H9 (cell line): ENCODE data around the gene MGA. TPM values are rescaled to one million over a fixed set of nuclear protein-coding genes. Genes with fewer than 3 reads are reported as not detected.

Experiments
- DNase-seq: peaks from one replicate; pipeline ENCODE4 v3.0.0-alpha.2; 2017
- H2AFZ ChIP-seq: one replicate; pipeline ENCODE4 v1.6.1; 2013; ENCODE audit warnings: mild to moderate bottlenecking, low read length, control low read depth, moderate library complexity
- H2AK5ac ChIP-seq: 2 replicates; pipeline ENCODE4 v1.6.1; 2013; ENCODE audit warnings: low read length, control low read depth, mixed read lengths; ENCODE audit not compliant: insufficient read length
- H2BK120ac ChIP-seq: one replicate; pipeline ENCODE4 v1.6.1; 2013; ENCODE audit warnings: low read depth, mild to moderate bottlenecking, low read length, control low read depth, inconsistent platforms; ENCODE audit not compliant: poor library complexity, severe bottlenecking
- H2BK12ac ChIP-seq: 2 replicates; pipeline ENCODE4 v1.6.1; 2013; ENCODE audit warnings: low read length, control low read depth, mixed read lengths, low read depth; ENCODE audit not compliant: insufficient read length
- H2BK15ac ChIP-seq: 2 replicates; pipeline ENCODE4 v1.6.1; 2013; ENCODE audit warnings: low read depth, low read length, control low read depth
- H2BK20ac ChIP-seq: one replicate; pipeline ENCODE4 v1.6.1; 2013; ENCODE audit warnings: low read depth, mild to moderate bottlenecking, low read length, control low read depth, inconsistent platforms; ENCODE audit not compliant: poor library complexity, severe bottlenecking
- H2BK5ac ChIP-seq: 2 replicates; pipeline ENCODE4 v1.6.1; 2013; ENCODE audit warnings: low read length, control low read depth, mixed read lengths; ENCODE audit not compliant: insufficient read length
- H3K14ac ChIP-seq: 2 replicates; pipeline ENCODE4 v1.6.1; 2013; ENCODE audit warnings: low read length, control low read depth; ENCODE audit not compliant: insufficient read depth
- H3K18ac ChIP-seq: 2 replicates; pipeline ENCODE4 v1.6.1; 2013; ENCODE audit warnings: low read depth, mild to moderate bottlenecking, mixed read lengths, low read length, control low read depth; ENCODE audit not compliant: insufficient read length
- H3K23ac ChIP-seq: 2 replicates; pipeline ENCODE4 v1.6.1; 2013; ENCODE audit warnings: low read length, control low read depth, mixed read lengths, low read depth; ENCODE audit not compliant: insufficient read length
- H3K23me2 ChIP-seq: 2 replicates; pipeline ENCODE4 v1.6.1; 2013; ENCODE audit warnings: low read depth, mild to moderate bottlenecking, mixed read lengths, low read length, control low read depth; ENCODE audit not compliant: insufficient read length, poor library complexity, severe bottlenecking
- H3K27ac ChIP-seq: 2 replicates; pipeline ENCODE4 v1.5.1; 2013; ENCODE audit warnings: low read length, control low read depth, mixed read lengths, low read depth; ENCODE audit not compliant: insufficient read length
- H3K27me3 ChIP-seq: 2 replicates; pipeline ENCODE4 v1.6.1; 2013; ENCODE audit warnings: low read length, control low read depth, inconsistent platforms; ENCODE audit not compliant: insufficient read depth
- H3K4ac ChIP-seq: 2 replicates; pipeline ENCODE4 v1.6.1; 2013; ENCODE audit warnings: low read depth, mild to moderate bottlenecking, control low read depth, inconsistent platforms, low read length, moderate library complexity
- H3K4me1 ChIP-seq: 2 replicates; pipeline ENCODE4 v1.6.1; 2013; ENCODE audit warnings: low read length, control low read depth, inconsistent platforms; ENCODE audit not compliant: insufficient read depth
- H3K4me2 ChIP-seq: 2 replicates; pipeline ENCODE4 v1.6.1; 2013; ENCODE audit warnings: low read length, control low read depth, mixed read lengths; ENCODE audit not compliant: insufficient read length, insufficient read depth
- H3K56ac ChIP-seq: 2 replicates; pipeline ENCODE4 v1.6.1; 2013; ENCODE audit warnings: low read depth, mild to moderate bottlenecking, mixed read lengths, low read length, control low read depth; ENCODE audit not compliant: insufficient read length
- H3K79me1 ChIP-seq: 2 replicates; pipeline ENCODE4 v1.6.1; 2013; ENCODE audit warnings: low read depth, mild to moderate bottlenecking, moderate library complexity, low read length, control low read depth, inconsistent platforms; ENCODE audit not compliant: insufficient read depth, poor library complexity, severe bottlenecking
- H3K79me2 ChIP-seq: 2 replicates; pipeline ENCODE4 v1.6.1; 2013; ENCODE audit warnings: low read length, control low read depth, inconsistent platforms; ENCODE audit not compliant: insufficient read depth
- H3K9ac ChIP-seq: 2 replicates; pipeline ENCODE4 v1.6.1; 2013; ENCODE audit warnings: low read length, control low read depth, mixed read lengths; ENCODE audit not compliant: insufficient read length; ENCODE audit errors: extremely low read depth
- H3K9me3 ChIP-seq: one replicate; pipeline ENCODE4 v1.6.1; 2013; ENCODE audit warnings: low read depth, low read length, inconsistent platforms; ENCODE audit not compliant: control insufficient read depth
- H3T11ph ChIP-seq: one replicate; pipeline ENCODE4 v1.6.1; 2013; ENCODE audit warnings: mild to moderate bottlenecking, low read length, control low read depth, inconsistent platforms
- H4K20me1 ChIP-seq: one replicate; pipeline ENCODE4 v1.6.1; 2013; ENCODE audit not compliant: control insufficient read depth, insufficient read length, insufficient read depth
- H4K5ac ChIP-seq: 2 replicates; pipeline ENCODE4 v1.6.1; 2013; ENCODE audit warnings: low read depth, mild to moderate bottlenecking, mixed read lengths, low read length, control low read depth; ENCODE audit not compliant: insufficient read length
- H4K8ac ChIP-seq: replicated peaks from 2 replicates; pipeline ENCODE4 v1.6.1; 2013; ENCODE audit warnings: low read length, control low read depth, mixed read lengths, low read depth; ENCODE audit not compliant: insufficient read length
- H4K91ac ChIP-seq: 2 replicates; pipeline ENCODE4 v1.6.1; 2013; ENCODE audit warnings: low read depth, mild to moderate bottlenecking, moderate library complexity, mixed read lengths, low read length, control low read depth; ENCODE audit not compliant: insufficient read length
- H3K27ac Mint-ChIP-seq, 3 experiments: 2 replicates in 2 of 3; 3 replicates in 1 of 3; pipeline ENCODE4 v1.8.0; 2020 to 2021; ENCODE audit warnings: mixed read lengths in 3 of 3, mild to moderate bottlenecking in 1 of 3, moderate library complexity in 1 of 3
- H3K27me3 Mint-ChIP-seq: 2 replicates; pipeline ENCODE4 v1.8.0; 2021; ENCODE audit warnings: low read depth, mild to moderate bottlenecking, moderate library complexity, mixed read lengths
- H3K36me3 Mint-ChIP-seq, 3 experiments: 2 replicates in 2 of 3; 3 replicates in 1 of 3; pipeline ENCODE4 v1.8.0; 2020 to 2021; ENCODE audit warnings: low read depth in 3 of 3, mixed read lengths in 3 of 3; ENCODE audit not compliant: insufficient read depth in 1 of 3
- H3K4me1 Mint-ChIP-seq, 2 experiments: 2 replicates each; pipeline ENCODE4 v1.8.0; 2020; ENCODE audit warnings: mixed read lengths in 2 of 2
- H3K4me3 Mint-ChIP-seq, 2 experiments: 2 replicates in 1 of 2; 3 replicates in 1 of 2; pipeline ENCODE4 v1.8.0; 2020 to 2021; ENCODE audit warnings: mild to moderate bottlenecking in 2 of 2, mixed read lengths in 2 of 2, moderate library complexity in 1 of 2
- H3K9me3 Mint-ChIP-seq, 2 experiments: 2 replicates in 1 of 2; 3 replicates in 1 of 2; pipeline ENCODE4 v1.8.0; 2020; ENCODE audit warnings: mild to moderate bottlenecking in 2 of 2, mixed read lengths in 2 of 2, moderate library complexity in 1 of 2
- WGBS: extraction: QIAGEN DNeasy Blood & Tissue Kit; methylation state at CpG from one replicate; pipeline ENCODE4 v1.1.7; 2013; ENCODE audit warnings: missing lambda C conversion rate, low lambda C conversion rate, mixed read lengths; ENCODE audit not compliant: insufficient read length; ENCODE audit errors: extremely low coverage; 5-methylcytosine and 5-hydroxymethylcytosine counted together
- total RNA-seq: library from RNA; stranded (reverse); gene quantifications from 2 replicates; pipeline ENCODE4 v1.2.1, GENCODE V29; 2021
- TF ChIP-seq, protein P1 (sequence below): fragments of 200-600 bp; sonication (generic); conservative IDR thresholded peaks from 3 replicates; pipeline ENCODE4 v1.8.0; 2021; ENCODE audit warnings: antibody characterized with exemption, mild to moderate bottlenecking

Gene MGA
- total RNA-seq, 1 experiment from 2014 or later: 62.7 TPM

DNA sequence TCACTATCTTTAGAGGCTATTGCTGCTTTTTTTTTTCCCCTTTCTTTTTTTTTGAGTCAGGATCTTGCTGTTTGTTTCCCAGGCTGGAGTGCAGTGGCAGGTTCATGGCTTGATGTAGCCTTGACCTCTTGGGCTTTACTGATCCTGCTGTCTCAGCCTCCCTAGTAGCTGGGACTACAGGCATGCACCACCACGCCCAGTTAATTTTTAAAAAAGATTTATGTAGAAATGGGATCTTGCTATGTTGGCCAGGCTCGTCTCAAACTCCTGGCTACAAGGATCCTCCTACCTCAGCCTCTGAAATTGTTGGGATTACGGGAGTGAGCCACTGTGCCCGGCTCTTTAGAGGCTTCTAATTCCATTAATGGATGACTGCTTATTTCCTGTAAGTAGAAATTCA lies 15.1 kb downstream of the MGA start:
- H3K79me2 ChIP-seq: peaks cover 28% of the 10 kb centered on the region; the same call in 1 of the 2 replicates
- H3K9ac ChIP-seq: no peak overlapping the region
- no peak overlapping the region for H4K91ac ChIP-seq
- no peak overlapping the region for H3K14ac ChIP-seq
- no peak overlapping the region for H2BK5ac ChIP-seq
- no peak overlapping the region for H2AFZ ChIP-seq
- no peak overlapping the region for H2BK120ac ChIP-seq
- no peak overlapping the region for H3K4me2 ChIP-seq
- Mint-ChIP-seq H3K36me3 (peaks cover 5 to 7% (median 7%) of the 10 kb centered on the region in 3 experiments; a peak in 5 of 7 replicates), H3K27me3 (no peaks in the 10 kb centered on the region), H3K9me3 (no peaks in the 10 kb centered on the region), H3K4me1 (no peaks in the 10 kb centered on the region; a peak in 1 of 4 replicates), H3K27ac (no peak overlapping the region), H3K4me3 (no peak overlapping the region)
- H4K8ac ChIP-seq: no peak overlapping the region
- H2BK20ac ChIP-seq: no peak overlapping the region
- H3K9me3 ChIP-seq: no peaks in the 10 kb centered on the region
- H3K27ac ChIP-seq: no peak overlapping the region
- H3K79me1 ChIP-seq: peaks cover 16% of the 10 kb centered on the region
- H3K23ac ChIP-seq: no peak overlapping the region
- no peak overlapping the region for H3K56ac ChIP-seq
- no peak overlapping the region for H3K18ac ChIP-seq
- no peaks in the 10 kb centered on the region for H3K4me1 ChIP-seq
- H4K5ac ChIP-seq: no peak overlapping the region
- no peaks in the 10 kb centered on the region for H4K20me1 ChIP-seq
- H2AK5ac ChIP-seq: no peak overlapping the region
- no CpG with 5 or more reads among the region's 4 CpGs for WGBS
- H3T11ph ChIP-seq: no peak overlapping the region
- no peak overlapping the region for H3K4ac ChIP-seq
- H2BK15ac ChIP-seq: no peak overlapping the region
- no peaks in the 10 kb centered on the region for H3K27me3 ChIP-seq
- TF ChIP-seq, protein P1, sequence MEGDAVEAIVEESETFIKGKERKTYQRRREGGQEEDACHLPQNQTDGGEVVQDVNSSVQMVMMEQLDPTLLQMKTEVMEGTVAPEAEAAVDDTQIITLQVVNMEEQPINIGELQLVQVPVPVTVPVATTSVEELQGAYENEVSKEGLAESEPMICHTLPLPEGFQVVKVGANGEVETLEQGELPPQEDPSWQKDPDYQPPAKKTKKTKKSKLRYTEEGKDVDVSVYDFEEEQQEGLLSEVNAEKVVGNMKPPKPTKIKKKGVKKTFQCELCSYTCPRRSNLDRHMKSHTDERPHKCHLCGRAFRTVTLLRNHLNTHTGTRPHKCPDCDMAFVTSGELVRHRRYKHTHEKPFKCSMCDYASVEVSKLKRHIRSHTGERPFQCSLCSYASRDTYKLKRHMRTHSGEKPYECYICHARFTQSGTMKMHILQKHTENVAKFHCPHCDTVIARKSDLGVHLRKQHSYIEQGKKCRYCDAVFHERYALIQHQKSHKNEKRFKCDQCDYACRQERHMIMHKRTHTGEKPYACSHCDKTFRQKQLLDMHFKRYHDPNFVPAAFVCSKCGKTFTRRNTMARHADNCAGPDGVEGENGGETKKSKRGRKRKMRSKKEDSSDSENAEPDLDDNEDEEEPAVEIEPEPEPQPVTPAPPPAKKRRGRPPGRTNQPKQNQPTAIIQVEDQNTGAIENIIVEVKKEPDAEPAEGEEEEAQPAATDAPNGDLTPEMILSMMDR: no peak
- no peaks in the 10 kb centered on the region for H3K23me2 ChIP-seq
- no peak for DNase-seq
- H2BK12ac ChIP-seq: no peak overlapping the region
